GM18498 (cell line): ENCODE results near the gene ECHDC1.
"Not testable (repeated sequence)": the region's sequence is repeated elsewhere in the genome, so short reads cannot be mapped to it uniquely, and the experiment has no call there.

Experiments used
- ATAC-seq: cut with Tn5 transposase; IDR thresholded peaks from one replicate; pipeline ENCODE4 v1.9.1; 2021; ENCODE audit warnings: mild to moderate bottlenecking, moderate library complexity; ENCODE audit not compliant: unreplicated experiment

The ECHDC1 gene

DNA sequence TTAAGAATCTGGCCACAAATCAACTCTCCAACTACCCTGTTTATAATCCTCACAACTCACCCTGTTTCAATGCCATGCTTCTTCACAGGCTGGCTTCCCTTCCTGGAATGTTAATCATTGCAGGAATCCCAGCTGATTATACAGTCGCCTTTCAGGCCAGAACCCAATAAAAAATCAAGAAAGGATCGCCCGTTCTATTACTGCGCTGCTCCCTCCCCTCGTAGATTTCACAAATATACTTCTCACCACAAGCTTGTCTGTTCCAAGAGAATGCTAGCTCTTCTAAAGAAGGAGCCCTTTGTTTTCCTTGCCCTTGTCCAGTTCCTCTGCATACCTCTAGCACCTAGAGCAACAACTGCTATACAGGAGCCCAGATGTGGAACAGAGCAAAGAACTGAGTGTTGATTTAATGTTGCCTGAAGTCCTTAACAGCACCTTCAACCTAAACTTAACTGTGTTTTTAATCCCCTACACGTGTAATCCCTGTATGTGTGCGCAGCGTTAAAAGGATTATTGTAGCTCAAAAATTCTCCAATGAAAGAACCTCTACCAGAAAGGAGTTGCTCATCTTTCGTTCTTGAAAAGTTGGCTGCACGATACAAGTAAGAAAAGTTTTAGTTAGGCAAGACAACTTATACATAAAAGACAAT, 988 bp downstream of the ECHDC1 start:
- no peak for ATAC-seq

- ATAC-seq: peak; percentile 40
Measured at GRCh38 chr6:127341471-127342202, 1.8 kb downstream of the ECHDC1 start.

DNA sequence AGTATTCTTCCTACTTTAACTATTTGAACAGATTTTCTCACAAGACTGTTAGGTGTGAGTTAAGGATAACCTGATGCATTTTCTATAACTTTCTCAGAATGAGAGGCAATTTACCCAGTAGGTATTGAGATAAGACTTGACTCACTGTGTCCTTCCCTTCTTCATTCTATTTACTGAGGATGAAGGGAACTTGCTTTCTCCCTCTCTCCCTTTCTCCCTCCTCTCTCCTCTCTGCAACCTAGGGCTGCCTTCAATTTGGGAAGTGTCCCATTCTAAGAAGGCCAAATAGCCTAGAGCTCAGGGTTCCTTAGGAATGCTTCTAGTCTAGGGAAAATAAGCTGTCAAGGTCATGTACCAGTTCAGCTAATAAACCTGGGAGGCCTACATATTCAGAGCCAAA, 3.2 kb downstream of the ECHDC1 start:
- no peak for ATAC-seq

DNA sequence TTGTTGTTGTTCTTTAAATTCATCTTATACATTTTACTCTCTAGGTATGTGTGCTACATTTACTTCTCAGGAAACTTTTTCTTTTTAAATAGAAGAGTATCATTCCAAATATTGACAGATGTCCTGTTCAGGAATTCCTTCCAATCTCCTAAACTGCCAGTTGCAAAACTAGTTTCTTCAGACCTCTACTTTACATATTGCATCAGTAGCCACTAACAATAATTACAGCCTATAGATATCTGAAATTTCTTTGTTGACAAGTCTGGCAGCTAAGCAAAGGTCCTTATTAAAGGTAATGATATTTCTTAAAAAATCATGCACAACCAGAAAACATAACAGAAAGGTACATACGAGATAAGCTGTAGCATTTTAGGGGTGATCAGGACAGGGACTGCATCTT, 4.5 kb downstream of the ECHDC1 start:
- ATAC-seq: no peak

DNA sequence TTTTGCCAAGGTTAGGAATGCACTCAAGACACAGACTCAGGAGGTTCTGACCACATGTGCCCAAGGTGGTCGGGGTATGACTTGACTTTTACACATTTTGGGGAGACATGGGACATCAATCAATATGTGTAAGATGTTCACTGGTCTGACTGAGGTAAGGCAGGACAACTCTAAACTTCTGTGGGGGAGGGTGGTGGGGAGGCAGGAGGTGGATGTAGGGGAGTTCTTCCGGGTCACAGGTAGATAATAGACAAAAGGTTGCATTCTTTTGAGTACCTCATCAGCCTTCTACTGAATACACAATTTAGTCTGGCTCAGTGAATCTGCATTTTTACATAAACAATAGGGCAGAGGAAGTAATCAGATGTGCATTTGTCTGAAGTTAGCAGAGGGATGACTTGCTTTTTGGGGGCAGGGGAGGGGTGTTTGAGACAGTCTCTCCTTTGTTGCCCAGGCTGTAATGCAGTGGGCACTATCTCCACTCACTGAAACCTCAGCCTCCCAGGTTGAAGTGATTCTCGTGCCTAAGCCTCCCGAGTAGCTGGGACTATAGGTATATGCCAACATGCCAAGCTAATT, 10.9 kb downstream of the ECHDC1 start:
- ATAC-seq: no peak

DNA sequence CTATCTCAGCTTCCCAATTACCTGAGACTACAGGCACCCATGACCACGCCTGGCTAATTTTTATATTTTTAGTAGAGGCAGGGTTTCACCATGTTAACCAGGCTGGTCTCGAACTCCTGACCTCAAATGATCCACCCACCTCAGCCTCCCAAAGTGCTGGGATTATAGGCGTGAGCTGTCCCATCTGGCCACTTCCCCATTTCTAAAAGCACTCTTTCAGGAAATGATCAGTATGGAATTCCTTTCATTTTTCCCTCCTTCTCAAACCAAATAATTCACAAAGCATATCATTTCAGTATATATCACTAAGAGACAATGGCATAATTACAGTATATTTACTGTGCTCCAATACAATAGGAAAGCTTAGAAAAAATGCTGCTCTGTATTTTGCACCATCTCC, 12.2 kb downstream of the ECHDC1 start:
- ATAC-seq: not testable (repeated sequence)

DNA sequence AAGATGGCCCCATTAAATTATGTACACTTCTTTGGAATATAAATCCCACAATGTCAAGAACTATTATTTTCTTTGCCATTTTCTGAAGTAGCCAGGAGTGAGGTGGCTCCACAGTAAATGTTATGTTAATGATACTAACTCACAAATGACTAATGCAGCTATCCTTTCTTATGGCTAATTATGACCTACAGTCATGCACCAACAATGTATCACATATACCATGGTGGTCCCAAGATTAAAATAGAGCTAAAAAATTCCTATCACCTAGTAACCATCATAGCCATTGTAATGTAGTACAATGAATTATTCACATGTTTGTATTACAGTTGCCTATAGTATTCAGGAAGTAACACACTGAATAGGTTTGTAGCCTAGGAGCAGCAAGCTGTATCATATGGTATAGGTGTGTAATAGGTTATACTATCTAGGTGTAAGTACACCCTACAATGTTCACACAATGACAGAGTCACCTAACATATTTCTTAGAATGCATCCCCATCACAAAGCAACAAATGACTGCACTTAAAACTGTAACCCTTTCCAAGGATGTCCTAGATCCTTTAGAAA, 15.3 kb downstream of the ECHDC1 start:
- ATAC-seq: no peak

GRCh38 chr6:127319686-127320085, 23.7 kb downstream of the ECHDC1 start:
- ATAC-seq: no peak

- ATAC-seq: no peak
Measured at GRCh38 chr6:127317388-127318128, 25.9 kb downstream of the ECHDC1 start.

DNA sequence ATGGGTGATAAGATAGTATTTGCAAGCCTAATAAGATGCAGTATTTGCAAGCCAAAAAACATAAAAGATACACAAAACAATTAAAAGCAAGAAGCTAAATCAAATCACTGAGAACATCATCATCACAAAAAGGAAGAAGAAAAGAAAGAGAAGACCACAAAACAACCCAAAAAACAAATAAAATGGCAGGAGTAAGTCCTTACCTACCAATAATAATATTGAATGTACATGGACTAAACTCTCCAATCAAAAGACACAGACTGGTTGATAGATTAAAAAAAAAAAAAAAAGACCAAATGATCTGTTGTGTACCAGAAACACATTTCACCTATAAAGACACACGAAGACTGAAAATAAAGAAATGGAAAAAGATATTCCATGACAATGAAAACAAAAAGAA, 37.7 kb downstream of the ECHDC1 start:
- ATAC-seq: no peak

DNA sequence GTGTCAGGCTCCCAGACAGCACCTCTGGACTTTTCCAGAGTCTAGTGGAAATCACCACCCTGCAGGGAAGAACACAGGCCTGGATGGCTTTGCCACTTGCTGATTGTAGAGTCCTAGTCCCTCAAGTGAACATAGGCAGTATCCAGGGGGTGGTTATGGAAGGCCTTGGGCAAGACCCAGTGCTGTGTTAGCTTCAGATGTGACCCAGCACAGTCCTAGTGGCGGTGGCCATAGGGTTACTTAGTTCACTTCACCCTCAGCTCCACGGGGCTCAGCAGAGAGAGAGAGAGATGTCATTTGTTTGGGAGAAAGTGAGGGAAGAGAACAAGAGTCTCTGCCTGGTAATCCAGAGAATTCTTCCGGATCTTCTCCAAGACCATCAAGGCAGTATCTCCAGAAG, 39.5 kb downstream of the ECHDC1 start:
- no peak for ATAC-seq

- ATAC-seq: peak; percentile 66
Measured at GRCh38 chr6:127302728-127303660, 40.4 kb downstream of the ECHDC1 start.

GRCh38 chr6:127301199-127301700, 42.2 kb downstream of the ECHDC1 start:
- no peak for ATAC-seq

GRCh38 chr6:127300411-127300810, 43.0 kb downstream of the ECHDC1 start:
- no peak for ATAC-seq

GRCh38 chr6:127299522-127300240, 43.7 kb downstream of the ECHDC1 start:
- no peak for ATAC-seq

GRCh38 chr6:127298475-127298874, 44.9 kb downstream of the ECHDC1 start:
- ATAC-seq: no peak

DNA sequence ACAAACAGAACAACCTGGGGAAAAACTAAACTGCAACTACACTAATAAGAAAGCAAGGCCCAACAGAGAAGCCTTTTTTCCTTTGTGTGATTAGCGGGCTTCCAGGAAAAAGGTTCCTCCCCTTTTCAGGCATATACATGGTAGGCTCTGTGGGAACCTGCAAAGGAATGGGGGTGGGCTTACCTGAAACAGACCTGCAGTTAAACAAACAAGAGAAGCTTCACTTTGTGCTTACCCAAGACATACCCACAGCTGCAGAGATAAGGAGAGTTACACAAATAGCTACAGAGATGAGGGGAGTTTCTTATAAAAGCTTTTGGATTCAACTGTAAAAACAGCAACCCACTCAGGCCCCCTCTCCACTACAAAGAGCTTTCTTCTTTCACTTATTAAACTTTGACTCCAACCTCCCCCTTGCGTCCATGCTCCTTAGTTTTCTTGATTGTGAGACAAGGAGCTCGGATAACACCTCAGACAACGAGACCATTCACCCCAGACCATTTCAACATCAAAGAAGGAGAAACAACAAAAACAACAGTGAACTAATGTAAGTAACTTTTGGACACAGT, 45.8 kb downstream of the ECHDC1 start:
- ATAC-seq: no peak

DNA sequence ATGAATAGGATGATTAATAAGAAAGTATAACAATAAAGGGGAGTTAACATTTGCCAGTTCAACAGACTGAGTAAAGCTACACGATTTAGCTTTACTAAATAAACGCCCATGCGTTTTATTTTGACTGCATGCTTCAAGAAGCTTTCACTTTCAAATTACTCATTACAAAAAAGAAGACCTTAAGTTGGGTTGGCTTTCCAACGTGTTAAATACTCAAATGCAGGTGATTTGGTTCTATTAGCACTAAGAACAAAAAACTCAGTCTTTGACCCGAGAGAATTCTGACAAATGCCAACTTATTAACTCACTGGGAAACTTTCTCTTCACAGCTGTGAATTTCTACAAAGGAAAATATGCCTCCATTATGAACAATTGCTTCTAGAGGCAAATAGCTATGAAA, 51.9 kb downstream of the ECHDC1 start:
- ATAC-seq: peak; percentile 86
